H1 (cell line): ENCODE results near the gene SYDE2. TPM values are rescaled to one million over a fixed set of nuclear protein-coding genes. Genes with fewer than 3 reads are reported as not detected.

ENCODE experiments used
- SRF ChIP-seq: IDR thresholded peaks from 2 replicates; pipeline ENCODE4 v1.6.1; 2011; ENCODE audit warnings: mild to moderate bottlenecking, low read depth, low read length, moderate library complexity
- YY1 ChIP-seq: IDR thresholded peaks from 2 replicates; pipeline ENCODE4 v1.6.1; 2011; ENCODE audit warnings: low read depth, mild to moderate bottlenecking, low read length
- polyA plus RNA-seq, 7 experiments: library from polyadenylated mRNA; depleted of rRNA in 3 of 7; stranded (reverse) in 5 of 7; unstranded in 2 of 7; fragments of >200 nt in 5 of 7; fragments of 200-250 nt in 2 of 7; gene quantifications; 1 replicate in 5 of 7; 2 replicates in 1 of 7; 4 replicates in 1 of 7; pipeline versions ENCODE4 v1.2.1 to v1.2.3, GENCODE V29; 2011 to 2013; ENCODE audit warnings: missing spikeins in 2 of 7, mixed read lengths in 2 of 7
- total RNA-seq: library from RNA; stranded (reverse); fragmentation: NEBNext Ultra II Directional; extraction: Animal tissue kit (Norgen Biotek cat#: 25700); gene quantifications from 2 replicates; pipeline ENCODE4 v1.2.1, GENCODE V29; 2021
- TF ChIP-seq, protein P1 (sequence below), 3 experiments: IDR thresholded peaks; 1 replicate in 2 of 3; 2 replicates in 1 of 3; pipeline versions ENCODE4 v1.5.1 to v1.6.1; 2011; ENCODE audit warnings: low read length in 3 of 3, mild to moderate bottlenecking in 3 of 3, inconsistent platforms in 2 of 3, low read depth in 1 of 3, moderate library complexity in 1 of 3; ENCODE audit not compliant: insufficient read depth in 1 of 3; ENCODE audit errors: control extremely low read depth in 1 of 3

The SYDE2 gene
- total and polyA plus RNA-seq, 2 of the 8 experiments (the other 6 are each of a cell fraction or from before 2014, with no cell fraction given) = 1.6 to 14.6 TPM

DNA sequence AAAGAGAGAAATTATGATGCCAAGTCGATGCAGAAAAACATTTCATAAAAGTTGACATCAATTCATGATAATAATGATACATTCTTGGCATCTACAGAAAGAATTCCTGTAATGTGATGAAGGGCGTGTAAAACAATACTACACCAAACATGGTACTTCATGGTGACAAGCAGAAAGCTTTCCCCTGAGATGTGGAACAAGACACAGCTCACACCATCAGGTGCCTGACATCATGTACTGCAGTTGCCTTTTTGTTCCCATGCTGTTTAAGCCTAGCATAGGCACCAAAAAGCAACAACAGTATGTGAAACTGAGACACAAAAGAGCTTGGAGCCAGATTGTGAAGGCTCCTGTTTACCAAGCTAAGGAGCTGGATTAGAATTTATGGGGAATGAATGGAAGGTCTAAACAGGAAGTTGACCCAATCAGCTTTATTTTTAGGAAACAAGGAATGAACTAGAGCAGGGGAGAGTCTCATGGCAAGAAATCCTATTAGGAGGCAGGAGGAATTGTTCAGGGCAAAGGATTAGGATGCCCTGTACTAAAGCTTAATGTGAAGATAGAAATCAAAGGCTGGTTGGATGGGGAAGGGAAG lies 67.2 kb downstream of the SYDE2 start (continued):
- TF ChIP-seq, protein P1, sequence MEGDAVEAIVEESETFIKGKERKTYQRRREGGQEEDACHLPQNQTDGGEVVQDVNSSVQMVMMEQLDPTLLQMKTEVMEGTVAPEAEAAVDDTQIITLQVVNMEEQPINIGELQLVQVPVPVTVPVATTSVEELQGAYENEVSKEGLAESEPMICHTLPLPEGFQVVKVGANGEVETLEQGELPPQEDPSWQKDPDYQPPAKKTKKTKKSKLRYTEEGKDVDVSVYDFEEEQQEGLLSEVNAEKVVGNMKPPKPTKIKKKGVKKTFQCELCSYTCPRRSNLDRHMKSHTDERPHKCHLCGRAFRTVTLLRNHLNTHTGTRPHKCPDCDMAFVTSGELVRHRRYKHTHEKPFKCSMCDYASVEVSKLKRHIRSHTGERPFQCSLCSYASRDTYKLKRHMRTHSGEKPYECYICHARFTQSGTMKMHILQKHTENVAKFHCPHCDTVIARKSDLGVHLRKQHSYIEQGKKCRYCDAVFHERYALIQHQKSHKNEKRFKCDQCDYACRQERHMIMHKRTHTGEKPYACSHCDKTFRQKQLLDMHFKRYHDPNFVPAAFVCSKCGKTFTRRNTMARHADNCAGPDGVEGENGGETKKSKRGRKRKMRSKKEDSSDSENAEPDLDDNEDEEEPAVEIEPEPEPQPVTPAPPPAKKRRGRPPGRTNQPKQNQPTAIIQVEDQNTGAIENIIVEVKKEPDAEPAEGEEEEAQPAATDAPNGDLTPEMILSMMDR (IDR thresholded peaks at IDR 0.05; ENCODE audit: control extremely low read depth in 1 of 3, insufficient read depth in 1 of 3, low read depth in 1 of 3, low read length in 3 of 3) = no peak
- no peak for TF ChIP-seq YY1
- TF ChIP-seq SRF = no peak
